ENCODE data around the gene MTERF4.

DNA sequence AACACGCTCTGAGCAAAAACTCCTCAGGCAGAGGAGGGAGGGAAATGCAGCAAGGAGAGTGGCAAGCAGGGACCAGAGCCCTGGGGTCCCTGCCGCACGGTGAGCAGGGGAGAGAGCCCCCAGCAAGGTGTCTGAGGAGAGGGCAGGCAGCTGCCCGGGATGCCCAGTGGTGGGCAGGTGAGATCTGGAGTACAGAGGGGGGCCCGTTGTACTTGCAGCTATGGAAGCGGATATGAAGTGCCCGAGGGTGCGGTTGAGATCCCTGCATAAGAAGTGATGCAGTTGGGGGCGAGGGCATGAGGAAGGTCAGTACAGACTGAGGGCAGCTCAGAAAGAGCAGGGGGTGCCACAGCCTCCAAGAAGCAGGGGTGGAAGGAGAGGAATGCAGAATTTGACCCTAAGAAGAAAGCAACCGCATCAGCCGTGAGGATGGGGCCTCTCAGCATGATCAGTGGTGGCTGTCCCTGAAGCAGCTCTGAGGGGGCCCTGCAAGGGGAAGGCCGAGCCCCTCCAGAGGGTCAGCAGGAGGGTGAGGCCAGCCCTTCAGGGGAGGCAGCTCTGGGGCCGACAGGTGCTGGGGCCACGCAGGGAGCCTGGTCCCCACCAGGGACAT is 29.4 kb downstream of the MTERF4 start:
- TF ChIP-seq, protein P1, sequence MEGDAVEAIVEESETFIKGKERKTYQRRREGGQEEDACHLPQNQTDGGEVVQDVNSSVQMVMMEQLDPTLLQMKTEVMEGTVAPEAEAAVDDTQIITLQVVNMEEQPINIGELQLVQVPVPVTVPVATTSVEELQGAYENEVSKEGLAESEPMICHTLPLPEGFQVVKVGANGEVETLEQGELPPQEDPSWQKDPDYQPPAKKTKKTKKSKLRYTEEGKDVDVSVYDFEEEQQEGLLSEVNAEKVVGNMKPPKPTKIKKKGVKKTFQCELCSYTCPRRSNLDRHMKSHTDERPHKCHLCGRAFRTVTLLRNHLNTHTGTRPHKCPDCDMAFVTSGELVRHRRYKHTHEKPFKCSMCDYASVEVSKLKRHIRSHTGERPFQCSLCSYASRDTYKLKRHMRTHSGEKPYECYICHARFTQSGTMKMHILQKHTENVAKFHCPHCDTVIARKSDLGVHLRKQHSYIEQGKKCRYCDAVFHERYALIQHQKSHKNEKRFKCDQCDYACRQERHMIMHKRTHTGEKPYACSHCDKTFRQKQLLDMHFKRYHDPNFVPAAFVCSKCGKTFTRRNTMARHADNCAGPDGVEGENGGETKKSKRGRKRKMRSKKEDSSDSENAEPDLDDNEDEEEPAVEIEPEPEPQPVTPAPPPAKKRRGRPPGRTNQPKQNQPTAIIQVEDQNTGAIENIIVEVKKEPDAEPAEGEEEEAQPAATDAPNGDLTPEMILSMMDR (IDR thresholded peaks at IDR 0.05): no peak
- TF ChIP-seq, protein P2, sequence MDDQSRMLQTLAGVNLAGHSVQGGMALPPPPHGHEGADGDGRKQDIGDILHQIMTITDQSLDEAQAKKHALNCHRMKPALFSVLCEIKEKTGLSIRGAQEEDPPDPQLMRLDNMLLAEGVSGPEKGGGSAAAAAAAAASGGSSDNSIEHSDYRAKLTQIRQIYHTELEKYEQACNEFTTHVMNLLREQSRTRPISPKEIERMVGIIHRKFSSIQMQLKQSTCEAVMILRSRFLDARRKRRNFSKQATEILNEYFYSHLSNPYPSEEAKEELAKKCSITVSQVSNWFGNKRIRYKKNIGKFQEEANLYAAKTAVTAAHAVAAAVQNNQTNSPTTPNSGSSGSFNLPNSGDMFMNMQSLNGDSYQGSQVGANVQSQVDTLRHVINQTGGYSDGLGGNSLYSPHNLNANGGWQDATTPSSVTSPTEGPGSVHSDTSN (IDR thresholded peaks at IDR 0.05): no peak
- TF ChIP-seq EP300 (IDR thresholded peaks at IDR 0.05) (no peak), MAFK (IDR thresholded peaks at IDR 0.05; ENCODE audit: partially characterized antibody) (no peak)
